HepG2 (cell line): ENCODE results near the gene TNN. TPM values are rescaled to one million over a fixed set of nuclear protein-coding genes. Genes with fewer than 3 reads are reported as not detected.

Source experiments
- ATAC-seq: fragments of 200-7000 bp; cut with Tn5 transposase; 3 replicates; pipeline ENCODE4 v1.9.1; 2020; ENCODE audit warnings: mild to moderate bottlenecking, moderate library complexity
- BruUV-seq: library from RNA; stranded (reverse); fragments of 400-500 nt; replicated peaks from 2 replicates; lab custom pipeline; 2021; lab: Mats Ljungman, UMichigan
- CTCF ChIA-PET: fragments of 300-600 bp; formaldehyde crosslinking; extraction: SDS; loops from one replicate; lab custom pipeline; 2021; ENCODE audit warnings: low total read pairs, inconsistent platforms, low intra/inter-chr PET ratio; lab: Yijun Ruan, JAX
- POLR2A ChIA-PET: fragments of 350-600 bp; sonication (Branson Sonifier 250); formaldehyde crosslinking; loops from one replicate; lab custom pipeline; 2020; ENCODE audit warnings: antibody characterized with exemption, inconsistent platforms; lab: Yijun Ruan, JAX
- DNase-seq: peaks from one replicate; pipeline ENCODE4 v3.0.0-alpha.2; 2015; ENCODE audit warnings: low spot score
- FAIRE-seq: peaks from 3 replicates; lab custom pipeline; 2011; peaks lifted over from hg19 to GRCh38; lab: Jason Lieb, UNC
- H2AFZ ChIP-seq: one replicate; pipeline ENCODE4 v1.6.1; 2011; ENCODE audit warnings: low read length, inconsistent platforms
- H3K27ac ChIP-seq: fragments of 300-600 bp; 3 replicates; pipeline ENCODE4 v1.8.0; 2011; ENCODE audit warnings: mixed run types, mild to moderate bottlenecking, mixed read lengths, low read length, inconsistent platforms; ENCODE audit not compliant: insufficient read depth; ENCODE audit errors: extremely low read length
- H3K27me3 ChIP-seq, 2 experiments: fragments of 200-600 bp in 1 of 2; 2 replicates in 1 of 2; 3 replicates in 1 of 2; pipeline versions ENCODE4 v1.6.0 to v1.8.0; 2011; ENCODE audit warnings: low read length in 2 of 2, mild to moderate bottlenecking in 2 of 2, moderate library complexity in 2 of 2, inconsistent platforms in 1 of 2; ENCODE audit not compliant: insufficient read depth in 2 of 2, control insufficient read depth in 1 of 2
- H3K36me3 ChIP-seq, 2 experiments: fragments of 200-600 bp in 1 of 2; replicated peaks in 1 of 2; 2 replicates in 1 of 2; 3 replicates in 1 of 2; pipeline versions ENCODE4 v1.5.1 to v1.8.0; 2011; ENCODE audit warnings: low read length in 2 of 2, inconsistent platforms in 1 of 2; ENCODE audit not compliant: insufficient read depth in 2 of 2, control insufficient read depth in 1 of 2
- H3K4me1 ChIP-seq: 2 replicates; pipeline ENCODE4 v1.5.1; 2012; ENCODE audit warnings: low read length, inconsistent platforms; ENCODE audit not compliant: insufficient read depth
- H3K4me2 ChIP-seq: 2 replicates; pipeline ENCODE4 v1.6.0; 2011; ENCODE audit warnings: low read depth, low read length, inconsistent platforms
- H3K4me3 ChIP-seq, 3 experiments: fragments of 200-600 bp in 1 of 3; sonication (generic), shearing (Covaris generic) in 1 of 3; replicated peaks in 1 of 3; 2 replicates each; pipeline ENCODE4 v1.5.1; 2011 to 2016; ENCODE audit warnings: low read length in 3 of 3, inconsistent platforms in 2 of 3, low read depth in 2 of 3, mild to moderate bottlenecking in 2 of 3, control low read depth in 1 of 3, mixed read lengths in 1 of 3; ENCODE audit not compliant: insufficient read depth in 1 of 3
- H3K79me2 ChIP-seq: one replicate; pipeline ENCODE4 v1.6.1; 2011; ENCODE audit warnings: low read length, inconsistent platforms; ENCODE audit not compliant: insufficient read depth
- H3K9ac ChIP-seq: 2 replicates; pipeline ENCODE4 v1.6.0; 2011; ENCODE audit warnings: mild to moderate bottlenecking, low read depth, low read length, inconsistent platforms; ENCODE audit not compliant: insufficient read depth
- H3K9me3 ChIP-seq: 2 replicates; pipeline ENCODE4 v1.5.1; 2012; ENCODE audit warnings: mild to moderate bottlenecking, low read length
- H4K20me1 ChIP-seq: 2 replicates; pipeline ENCODE4 v1.6.0; 2011; ENCODE audit warnings: inconsistent platforms, mild to moderate bottlenecking, low read length, moderate library complexity; ENCODE audit not compliant: insufficient read depth
- GATAD2A ChIP-seq: IDR thresholded peaks from 2 replicates; pipeline ENCODE4 v1.6.1; 2016
- TCF12 ChIP-seq, 2 experiments: fragments of 450-650 bp in 1 of 2; sonication (generic) in 1 of 2; formaldehyde crosslinking in 1 of 2; IDR thresholded peaks; 2 replicates each; pipeline versions ENCODE4 v1.6.1 to v1.8.0; 2017 to 2022; ENCODE audit warnings: antibody characterized with exemption in 1 of 2, mild to moderate bottlenecking in 1 of 2, missing genetic modification reagents in 1 of 2, moderate library complexity in 1 of 2
- ZKSCAN1 ChIP-seq: fragments of 150-350 bp; IDR thresholded peaks from 2 replicates; pipeline ENCODE4 v1.6.1; 2014; ENCODE audit warnings: low read length
- ZKSCAN8 ChIP-seq: IDR thresholded peaks from 2 replicates; pipeline ENCODE4 v1.6.1; 2016; ENCODE audit warnings: borderline replicate concordance, missing genetic modification reagents, missing compliant biosample characterization
- ZNF343 ChIP-seq: sonication (generic); formaldehyde crosslinking; IDR thresholded peaks from 2 replicates; pipeline ENCODE4 v1.4.0; 2020; ENCODE audit warnings: mild to moderate bottlenecking, missing genetic modification reagents
- ZSCAN22 ChIP-seq: sonication (generic); formaldehyde crosslinking; IDR thresholded peaks from 2 replicates; pipeline ENCODE4 v1.4.0; 2020; ENCODE audit warnings: mild to moderate bottlenecking, missing genetic modification reagents
- WGBS: methylation state at CpG from one replicate; pipeline ENCODE4 v1.1.6; 2017; ENCODE audit warnings: low lambda C conversion rate; 5-methylcytosine and 5-hydroxymethylcytosine counted together
- in situ Hi-C: cut with HindIII; loops from 2 replicates; pipeline ENCODE4 v1.10.0; 2017; ENCODE audit warnings: low pct_unique_long_range_greater_than_20kb; ENCODE audit not compliant: extremely low pct_ligation_motif_present
- intact Hi-C: fragments of 100-400 bp; cut with micrococcal nuclease; formaldehyde crosslinking; loops from one replicate; pipeline ENCODE4 v1.10.0; 2022; ENCODE audit not compliant: unreplicated experiment
- polyA plus RNA-seq, 8 experiments: library from polyadenylated mRNA; depleted of rRNA in 3 of 8; stranded (reverse) in 7 of 8; unstranded in 1 of 8; fragments of >200 nt; fragmentation: Illumina TruSeq in 4 of 8; extraction: Trizol in 4 of 8; gene quantifications; 2 replicates each; pipeline versions ENCODE4 v1.2.1 to v1.2.3, GENCODE V29; 2011 to 2016; ENCODE audit warnings: low read depth in 4 of 8, missing spikeins in 1 of 8, mixed read lengths in 1 of 8; ENCODE audit not compliant: insufficient read depth in 1 of 8
- total RNA-seq, 5 experiments: library from RNA; depleted of rRNA; stranded (reverse); fragments of >200 nt; fragmentation: Illumina TruSeq; extraction: Trizol; gene quantifications; 2 replicates each; pipeline ENCODE4 v1.2.3, GENCODE V29; 2016; ENCODE audit warnings: low read depth in 1 of 5
- TF ChIP-seq, protein P1 (sequence below): IDR thresholded peaks from 2 replicates; pipeline ENCODE4 v1.6.1; 2012; ENCODE audit warnings: low read length, improper control_type of control experiment

The TNN gene
- total and polyA plus RNA-seq, 2 of the 13 experiments (the other 11 are each of a cell fraction or from before 2014, with no cell fraction given) = not detected

DNA sequence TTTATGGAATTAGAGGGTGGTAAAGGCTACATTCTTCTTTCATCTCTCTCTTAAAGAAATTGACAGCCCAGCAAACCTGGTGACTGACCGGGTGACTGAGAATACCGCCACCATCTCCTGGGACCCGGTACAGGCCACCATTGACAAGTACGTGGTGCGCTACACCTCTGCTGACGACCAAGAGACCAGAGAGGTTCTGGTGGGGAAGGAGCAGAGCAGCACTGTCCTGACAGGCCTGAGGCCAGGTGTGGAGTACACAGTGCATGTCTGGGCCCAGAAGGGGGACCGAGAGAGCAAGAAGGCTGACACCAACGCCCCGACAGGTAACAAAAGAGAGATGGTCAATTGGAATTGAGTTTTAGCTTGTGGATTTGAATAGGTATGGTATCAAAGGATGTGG lies 29.7 kb downstream of the TNN start:
- no peak for TF ChIP-seq TCF12 (IDR thresholded peaks at IDR 0.05)
- TF ChIP-seq TCF12 (CRISPR knock-in tag; IDR thresholded peaks at IDR 0.05) = no peak
- no peak for TF ChIP-seq GATAD2A (CRISPR knock-in tag)
- TF ChIP-seq ZKSCAN1 = no peak
- TF ChIP-seq ZKSCAN8 (CRISPR knock-in tag) = no peak
- no peak for TF ChIP-seq ZSCAN22
- TF ChIP-seq, protein P1, sequence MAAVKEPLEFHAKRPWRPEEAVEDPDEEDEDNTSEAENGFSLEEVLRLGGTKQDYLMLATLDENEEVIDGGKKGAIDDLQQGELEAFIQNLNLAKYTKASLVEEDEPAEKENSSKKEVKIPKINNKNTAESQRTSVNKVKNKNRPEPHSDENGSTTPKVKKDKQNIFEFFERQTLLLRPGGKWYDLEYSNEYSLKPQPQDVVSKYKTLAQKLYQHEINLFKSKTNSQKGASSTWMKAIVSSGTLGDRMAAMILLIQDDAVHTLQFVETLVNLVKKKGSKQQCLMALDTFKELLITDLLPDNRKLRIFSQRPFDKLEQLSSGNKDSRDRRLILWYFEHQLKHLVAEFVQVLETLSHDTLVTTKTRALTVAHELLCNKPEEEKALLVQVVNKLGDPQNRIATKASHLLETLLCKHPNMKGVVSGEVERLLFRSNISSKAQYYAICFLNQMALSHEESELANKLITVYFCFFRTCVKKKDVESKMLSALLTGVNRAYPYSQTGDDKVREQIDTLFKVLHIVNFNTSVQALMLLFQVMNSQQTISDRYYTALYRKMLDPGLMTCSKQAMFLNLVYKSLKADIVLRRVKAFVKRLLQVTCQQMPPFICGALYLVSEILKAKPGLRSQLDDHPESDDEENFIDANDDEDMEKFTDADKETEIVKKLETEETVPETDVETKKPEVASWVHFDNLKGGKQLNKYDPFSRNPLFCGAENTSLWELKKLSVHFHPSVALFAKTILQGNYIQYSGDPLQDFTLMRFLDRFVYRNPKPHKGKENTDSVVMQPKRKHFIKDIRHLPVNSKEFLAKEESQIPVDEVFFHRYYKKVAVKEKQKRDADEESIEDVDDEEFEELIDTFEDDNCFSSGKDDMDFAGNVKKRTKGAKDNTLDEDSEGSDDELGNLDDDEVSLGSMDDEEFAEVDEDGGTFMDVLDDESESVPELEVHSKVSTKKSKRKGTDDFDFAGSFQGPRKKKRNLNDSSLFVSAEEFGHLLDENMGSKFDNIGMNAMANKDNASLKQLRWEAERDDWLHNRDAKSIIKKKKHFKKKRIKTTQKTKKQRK = no peak
- TF ChIP-seq ZNF343 (CRISPR knock-in tag) = no peak
- WGBS = 53% methylated on average over 9 of the region's 9 CpGs
- DNase-seq (no peak), ATAC-seq (no peak), FAIRE-seq (no peak)
- H4K20me1 ChIP-seq = no peaks in the 10 kb centered on the region
- intact Hi-C loops = no loop called here
- no peak overlapping the region for H3K9ac ChIP-seq
- ChIA-PET POLR2A (no interaction called here), CTCF (no interaction called here)
- no peaks in the 10 kb centered on the region for H3K79me2 ChIP-seq
- H3K4me3 ChIP-seq = no peak overlapping the region
- in situ Hi-C loops = no loop called here
- H3K4me2 ChIP-seq = no peak overlapping the region
- no peak overlapping the region for H3K27ac ChIP-seq
- no peaks in the 10 kb centered on the region for H3K27me3 ChIP-seq
- no peak overlapping the region for H2AFZ ChIP-seq
- no peaks in the 10 kb centered on the region for H3K36me3 ChIP-seq
- BruUV-seq = no TSS peak
- peaks cover 13% of the 10 kb centered on the region for H3K4me1 ChIP-seq
- no peaks in the 10 kb centered on the region for H3K9me3 ChIP-seq
